NCI-H524 treated with DMSO at 0.1 percent for 48 hours (cell line): ENCODE data around the gene GDF11.

Experiments used
- DNase-seq: peaks from one replicate; lab custom pipeline; 2025; lab: John Stamatoyannopoulos, UW

Gene GDF11

DNA sequence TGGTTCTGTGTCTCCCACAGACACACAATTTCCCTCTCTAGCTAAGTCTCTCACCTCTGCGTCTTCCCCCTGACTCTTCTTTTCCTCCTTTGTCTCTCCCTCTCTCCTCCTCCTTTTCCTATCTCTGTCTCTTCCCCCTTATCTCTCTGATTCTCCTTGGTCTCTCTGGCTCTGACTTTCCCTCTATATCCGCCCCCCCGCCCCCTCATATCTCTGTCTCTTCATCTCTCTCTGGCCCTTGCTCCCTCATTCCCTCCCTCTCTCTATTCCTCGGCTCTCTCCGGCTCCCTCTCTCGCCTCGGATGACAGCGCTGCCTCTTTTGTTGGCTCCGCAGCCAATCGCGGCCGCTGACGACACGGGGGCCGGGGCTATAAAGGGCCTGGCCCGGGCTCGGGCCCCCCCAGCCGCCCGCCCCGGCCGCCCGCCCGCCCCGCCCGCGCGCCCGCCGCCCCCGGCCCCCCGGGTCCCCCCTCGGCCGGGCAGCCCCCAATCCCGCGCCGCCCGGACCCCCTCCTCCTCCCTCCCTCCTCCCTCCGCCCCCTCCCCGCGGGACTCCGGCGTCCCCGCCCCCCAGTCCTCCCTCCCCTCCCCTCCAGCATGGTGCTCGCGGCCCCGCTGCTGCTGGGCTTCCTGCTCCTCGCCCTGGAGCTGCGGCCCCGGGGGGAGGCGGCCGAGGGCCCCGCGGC lies at the start of gene GDF11:
TSS of gene GDF11 (plus strand) at position 404 of the 687 bp plus-strand sequence. CDS start at position 599, 195 bp downstream.
- peak; percentile 6 for DNase-seq

DNA sequence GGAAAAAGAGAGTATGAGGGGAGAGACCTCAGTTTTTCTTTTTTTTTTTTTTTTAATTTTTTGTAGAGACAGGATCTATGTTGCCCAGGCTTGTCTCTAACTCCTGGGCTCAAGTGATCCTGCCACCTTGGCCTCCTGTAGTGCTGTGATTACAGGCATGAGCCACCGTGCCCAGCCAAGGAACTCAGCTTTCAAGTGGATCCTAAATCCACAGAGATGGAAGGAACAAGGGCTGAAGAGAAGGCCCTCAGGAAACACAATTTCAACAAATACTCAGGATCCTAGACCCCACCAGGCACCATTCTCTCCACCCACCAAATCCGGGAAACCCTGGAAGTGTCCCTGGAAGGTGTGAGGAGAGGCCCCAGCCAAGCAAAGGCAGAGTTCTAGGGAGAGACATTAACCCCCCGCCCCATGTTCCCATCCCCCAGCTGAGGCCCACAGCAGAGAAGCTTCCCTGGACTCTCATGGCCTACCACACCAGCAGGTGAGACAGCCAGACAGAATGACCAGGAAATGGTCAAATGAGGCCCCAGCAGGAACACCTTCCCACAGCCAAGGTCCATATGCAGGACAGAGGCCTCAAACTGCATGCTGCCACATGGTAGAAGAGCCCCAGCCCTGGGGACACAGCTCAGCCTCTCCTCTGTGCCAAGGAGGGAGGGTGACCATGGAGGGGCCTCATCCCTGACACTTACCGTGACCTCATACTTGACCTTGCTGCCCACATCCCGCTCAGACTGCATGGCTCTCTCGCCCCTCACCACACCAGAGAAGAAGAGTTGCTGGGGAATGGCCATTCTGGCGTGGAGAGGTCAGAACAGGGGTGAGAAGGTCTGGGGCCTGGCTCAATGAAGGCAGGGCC lies 49.4 kb upstream of the GDF11 start:
- DNase-seq, result no peak

- no peak for DNase-seq
Measured at GRCh38 chr12:55694188-55694515, 48.8 kb upstream of the GDF11 start.

DNA sequence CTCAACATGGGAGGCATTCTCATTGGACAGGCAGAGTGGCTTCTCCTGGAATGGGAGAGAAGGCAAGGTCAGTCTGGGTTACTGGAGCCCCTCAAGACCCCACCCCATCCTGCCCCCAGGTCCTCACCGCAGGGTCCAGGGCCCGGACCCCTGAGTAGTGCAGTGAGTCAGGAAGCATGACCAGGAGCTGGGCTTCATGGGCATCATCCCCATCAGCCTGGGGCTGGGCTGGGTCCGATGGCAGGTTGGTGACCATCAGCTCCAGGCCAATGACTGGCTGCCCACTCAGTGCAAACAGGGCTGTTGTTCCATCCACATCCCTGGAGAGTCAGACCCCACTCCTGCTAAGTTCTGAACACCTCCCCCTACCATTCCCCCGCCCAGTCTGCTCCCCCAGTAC lies 48.3 kb upstream of the GDF11 start:
- no peak for DNase-seq

GRCh38 chr12:55695349-55695748 lies 47.6 kb upstream of the GDF11 start:
- no peak for DNase-seq

GRCh38 chr12:55696141-55696540 lies 46.8 kb upstream of the GDF11 start:
- no peak for DNase-seq

- DNase-seq, result no peak
Measured at GRCh38 chr12:55696796-55697462, 46.0 kb upstream of the GDF11 start.

GRCh38 chr12:55697686-55698085 lies 45.2 kb upstream of the GDF11 start:
- no peak for DNase-seq

DNA sequence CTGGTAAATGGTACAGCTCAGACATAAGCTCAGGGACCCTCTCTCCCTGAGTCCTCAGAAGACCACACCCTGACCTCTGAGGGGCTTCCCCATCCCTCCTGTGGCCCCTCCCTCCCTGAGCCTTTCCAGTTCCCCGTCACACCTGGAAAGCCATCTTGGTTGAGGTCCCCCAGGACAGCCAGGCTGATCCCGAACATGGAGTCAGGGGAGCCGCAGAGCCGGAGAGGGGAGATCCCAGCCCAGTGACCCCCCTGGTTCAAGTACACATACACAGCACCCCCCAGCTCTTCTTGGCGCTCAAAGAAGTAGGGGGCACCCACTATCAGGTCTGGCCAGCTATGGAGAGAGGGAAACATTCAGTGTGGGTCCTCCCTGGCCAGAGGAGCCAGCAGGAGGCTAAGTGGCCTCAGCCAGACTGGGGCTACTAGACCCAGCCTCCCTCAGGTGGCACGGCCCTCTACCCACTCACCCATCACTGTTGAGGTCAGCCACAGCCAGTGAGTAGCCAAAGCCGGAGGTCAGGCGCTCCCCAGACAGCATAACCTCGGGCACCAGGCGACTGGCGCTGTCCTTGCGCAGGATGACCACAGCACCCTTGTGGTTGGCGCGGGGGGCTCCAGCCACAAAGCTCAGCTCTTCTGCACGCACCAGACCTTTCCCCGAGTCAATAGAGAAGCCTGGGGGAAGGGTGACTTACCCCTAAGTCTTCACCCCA lies 44.5 kb upstream of the GDF11 start:
- no peak for DNase-seq

DNA sequence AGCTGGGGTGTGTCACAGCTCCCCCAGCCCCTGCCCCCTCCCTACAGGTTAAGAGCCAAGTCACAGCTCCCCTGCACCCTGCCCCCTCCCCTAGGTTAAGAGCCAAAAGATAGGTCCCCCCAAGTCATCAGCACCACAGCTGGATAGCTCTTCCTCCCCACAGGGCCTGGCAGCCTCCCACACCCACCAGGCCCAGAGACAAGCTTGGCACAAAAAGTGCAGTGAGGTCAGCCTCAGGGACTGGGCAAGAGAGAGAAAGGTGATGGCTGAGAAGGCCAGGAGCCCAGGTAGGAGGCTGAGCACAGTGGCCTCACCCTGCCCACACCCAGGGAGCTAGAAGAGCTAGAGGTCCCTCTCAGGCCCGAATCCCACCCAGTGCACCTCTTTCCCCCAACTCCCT lies 44.0 kb upstream of the GDF11 start:
- no peak for DNase-seq

DNA sequence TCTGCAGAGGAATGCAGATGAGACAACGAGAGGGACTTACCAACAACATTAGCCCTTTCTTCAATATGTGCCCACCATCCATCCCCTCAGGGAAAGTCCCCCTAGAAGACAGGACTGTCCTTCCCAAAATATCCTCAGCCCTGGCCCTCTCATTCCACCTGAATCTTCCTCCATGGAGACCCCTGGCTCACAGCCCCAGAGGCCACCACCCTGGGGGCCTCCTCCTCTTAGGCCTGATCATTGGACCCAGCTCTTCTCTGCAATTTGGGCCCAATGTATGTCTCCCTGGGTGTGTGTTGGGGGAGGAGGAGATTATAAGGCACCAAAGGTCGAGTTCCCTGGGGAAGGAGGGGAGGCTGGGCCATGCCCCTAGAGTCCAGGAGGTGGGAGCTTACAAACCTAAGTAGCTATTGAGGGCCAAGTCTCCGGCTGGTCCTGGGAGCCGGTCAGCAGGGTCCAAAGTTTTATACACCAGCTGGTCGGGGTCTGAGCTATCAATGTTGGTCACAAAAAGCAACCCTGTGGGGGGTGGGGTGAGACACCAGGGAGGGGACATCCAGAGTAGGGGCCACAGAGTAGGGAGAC lies 43.4 kb upstream of the GDF11 start:
- no peak for DNase-seq

- no peak for DNase-seq
Measured at GRCh38 chr12:55700255-55701018, 42.5 kb upstream of the GDF11 start.

GRCh38 chr12:55702861-55703260 lies 40.1 kb upstream of the GDF11 start:
- no peak for DNase-seq

DNA sequence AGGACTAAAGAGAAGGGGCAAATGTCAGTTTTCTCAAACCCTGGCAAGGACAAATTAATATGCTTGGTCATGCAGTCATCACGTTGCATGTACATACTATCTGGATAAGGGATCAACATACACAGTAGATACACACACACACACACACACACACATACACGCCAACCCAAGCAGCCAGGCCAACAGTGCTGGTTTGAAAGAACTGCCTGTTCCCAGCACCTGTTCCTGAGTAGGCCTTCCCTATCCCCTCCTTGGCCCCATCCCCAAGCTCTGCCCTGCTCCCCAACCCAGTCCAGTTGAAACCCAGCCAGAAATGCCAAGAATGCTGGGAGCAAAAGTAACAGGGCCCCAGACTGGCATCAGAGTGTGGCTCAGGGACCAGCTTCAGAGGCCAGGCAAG lies 39.6 kb upstream of the GDF11 start:
- DNase-seq, result no peak

- DNase-seq, result no peak
Measured at GRCh38 chr12:55703901-55704761, 38.8 kb upstream of the GDF11 start.

- no peak for DNase-seq
Measured at GRCh38 chr12:55704824-55705718, 37.9 kb upstream of the GDF11 start.

DNA sequence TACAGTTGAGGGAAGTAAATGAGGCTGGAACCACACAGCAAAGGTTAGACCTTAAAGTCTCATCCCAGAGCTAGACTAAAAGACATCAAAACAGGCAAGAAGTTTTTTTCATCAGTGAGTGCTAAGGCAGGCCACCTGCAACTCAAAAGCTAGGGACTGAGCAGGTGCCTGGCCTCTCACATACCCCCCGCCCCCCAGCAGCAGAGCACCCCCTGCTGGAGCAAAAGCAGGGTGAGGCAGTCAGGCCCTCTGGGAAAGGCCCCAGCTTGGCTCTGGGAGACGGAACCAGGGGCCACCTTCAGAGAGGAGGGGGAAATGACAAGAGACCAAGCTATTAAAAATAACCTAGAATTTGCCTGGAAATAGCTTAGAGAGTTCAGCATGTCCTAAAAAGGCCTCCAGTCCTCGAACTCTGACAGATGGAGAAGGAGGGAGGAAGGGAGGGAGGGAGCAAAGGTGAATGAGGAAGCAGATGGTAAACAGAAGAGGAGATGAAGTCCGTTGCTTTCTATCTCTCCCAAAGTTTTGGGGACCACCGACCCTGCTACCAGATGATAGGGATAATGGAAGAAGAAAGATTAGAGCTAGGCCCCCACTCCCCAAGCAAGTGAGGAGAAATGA lies 37.0 kb upstream of the GDF11 start:
- peak; percentile 10 for DNase-seq

DNA sequence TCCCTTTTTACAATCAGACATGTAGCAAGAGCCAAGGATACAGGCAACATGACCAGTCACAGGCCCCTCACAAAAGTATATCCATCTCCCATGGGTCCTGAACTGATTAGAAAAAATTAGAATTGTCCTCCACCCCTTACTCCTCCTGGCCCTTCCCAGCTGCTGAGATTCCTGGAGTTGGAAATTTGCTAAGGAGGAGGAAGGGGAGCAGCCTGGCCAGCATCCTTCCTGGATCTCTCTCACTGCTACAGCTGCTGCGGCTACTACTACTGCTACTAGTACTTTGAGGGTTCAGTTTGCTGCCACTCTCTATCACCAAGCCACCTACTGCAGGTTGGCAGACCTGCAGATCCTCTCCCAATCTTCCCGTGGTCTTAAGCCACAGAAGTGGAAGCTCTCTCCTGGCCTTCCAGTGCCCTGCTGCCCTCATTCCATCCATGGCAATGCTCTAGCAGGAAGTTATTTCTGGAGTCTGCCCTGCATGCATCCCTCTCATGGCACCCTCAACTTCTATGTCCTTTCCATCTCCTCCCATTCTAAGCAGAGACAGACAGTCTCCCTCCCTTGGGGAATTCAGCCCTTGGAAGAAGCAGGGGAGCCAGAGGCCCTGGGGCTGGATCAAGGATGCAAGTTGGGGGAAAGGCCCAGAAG lies 36.2 kb upstream of the GDF11 start:
- no peak for DNase-seq
